Measurements from ENCODE around the gene PPP2R3B. TPM values are rescaled to one million over a fixed set of nuclear protein-coding genes. Genes with fewer than 3 reads are reported as not detected.
"Not testable (repeated sequence)": the region's sequence is repeated elsewhere in the genome, so short reads cannot be mapped to it uniquely, and the experiment has no call there.

Gene PPP2R3B
- total RNA-seq, 2 donors from 2014 or later = 20.6 to 73.2 TPM

GRCh38 chrX:386239-386767 is 404 bp downstream of the PPP2R3B start:
- peak overlapping the region; percentile 85 to 95 for H3K4me3 ChIP-seq
- no peaks in the 10 kb centered on the region for H3K27me3 ChIP-seq (replicated peaks; ENCODE audit: insufficient read depth)
- H3K9me3 ChIP-seq = no peaks in the 10 kb centered on the region
- intact Hi-C loops (cut with DNase I) = no loop called here
- no peak for DNase-seq (ENCODE audit: low spot score)
- no peaks in the 10 kb centered on the region for H3K36me3 ChIP-seq
- peak overlapping the region; percentile 99 for H3K27ac ChIP-seq
- H3K4me1 ChIP-seq (replicated peaks) = no peaks in the 10 kb centered on the region
- TF ChIP-seq POLR2AphosphoS5 (IDR thresholded peaks at IDR 0.05) = no peak
- TF ChIP-seq CTCF (IDR thresholded peaks at IDR 0.05) = no peak
- TF ChIP-seq POLR2A (IDR thresholded peaks at IDR 0.05) = no peak
- WGBS = under 1% methylated on average over 26 of the region's 57 CpGs

- H3K36me3 ChIP-seq; intact Hi-C loops (cut with DNase I); H3K4me1 ChIP-seq (replicated peaks); DNase-seq (ENCODE audit: low spot score); H3K27me3 ChIP-seq (replicated peaks; ENCODE audit: insufficient read depth); H3K27ac ChIP-seq; H3K9me3 ChIP-seq: not testable (repeated sequence)
- WGBS = 71% methylated on average over 12 of the region's 12 CpGs
- peak overlapping the region in 1 of 2 donors; percentile 85 for H3K4me3 ChIP-seq
Observed at GRCh38 chrX:385736-386135, 971 bp downstream of the PPP2R3B start.

GRCh38 chrX:384861-385260 is 1.8 kb downstream of the PPP2R3B start:
- 93% methylated on average over 9 of the region's 9 CpGs for WGBS
- H3K27ac ChIP-seq = no peak overlapping the region
- no peak for DNase-seq (ENCODE audit: low spot score)
- H3K9me3 ChIP-seq = no peaks in the 10 kb centered on the region
- intact Hi-C loops (cut with DNase I) = no loop called here
- no peaks in the 10 kb centered on the region for H3K4me1 ChIP-seq (replicated peaks)
- H3K36me3 ChIP-seq = no peaks in the 10 kb centered on the region
- no peak overlapping the region for H3K4me3 ChIP-seq
- no peaks in the 10 kb centered on the region for H3K27me3 ChIP-seq (replicated peaks; ENCODE audit: insufficient read depth)
- TF ChIP-seq POLR2A (IDR thresholded peaks at IDR 0.05) = no peak
- no peak for TF ChIP-seq CTCF (IDR thresholded peaks at IDR 0.05)
- no peak for TF ChIP-seq POLR2AphosphoS5 (IDR thresholded peaks at IDR 0.05)

- peaks cover 4% of the 10 kb centered on the region for H3K4me1 ChIP-seq (replicated peaks)
- no peaks in the 10 kb centered on the region for H3K9me3 ChIP-seq
- H3K36me3 ChIP-seq = no peaks in the 10 kb centered on the region
- H3K27ac ChIP-seq = no peak overlapping the region
- 69% methylated on average over 13 of the region's 13 CpGs for WGBS
- H3K4me3 ChIP-seq = no peak overlapping the region
- TF ChIP-seq POLR2AphosphoS5 (IDR thresholded peaks at IDR 0.05) = no peak
- DNase-seq (ENCODE audit: low spot score) = no peak
- intact Hi-C loops (cut with DNase I) = no loop called here
- no peaks in the 10 kb centered on the region for H3K27me3 ChIP-seq (replicated peaks; ENCODE audit: insufficient read depth)
Observed at GRCh38 chrX:378443-378842, 8.3 kb downstream of the PPP2R3B start.

- H3K9me3 ChIP-seq; DNase-seq (ENCODE audit: low spot score); H3K27me3 ChIP-seq (replicated peaks; ENCODE audit: insufficient read depth); intact Hi-C loops (cut with DNase I); H3K36me3 ChIP-seq; H3K27ac ChIP-seq; H3K4me1 ChIP-seq (replicated peaks); H3K4me3 ChIP-seq: not testable (repeated sequence)
- 90% methylated on average over 14 of the region's 16 CpGs for WGBS
Observed at GRCh38 chrX:376206-376605, 10.5 kb downstream of the PPP2R3B start.

- H3K9me3 ChIP-seq = no peaks in the 10 kb centered on the region
- H3K27me3 ChIP-seq (replicated peaks; ENCODE audit: insufficient read depth) = no peaks in the 10 kb centered on the region
- TF ChIP-seq POLR2A (IDR thresholded peaks at IDR 0.05) = no peak
- TF ChIP-seq CTCF (IDR thresholded peaks at IDR 0.05) = no peak
- no peak for TF ChIP-seq POLR2AphosphoS5 (IDR thresholded peaks at IDR 0.05)
- H3K27ac ChIP-seq = no peak overlapping the region
- H3K4me1 ChIP-seq (replicated peaks) = peaks cover 4% of the 10 kb centered on the region
- 73% methylated on average over 36 of the region's 38 CpGs for WGBS
- no peaks in the 10 kb centered on the region for H3K36me3 ChIP-seq
- intact Hi-C loops (cut with DNase I) = no loop called here
- H3K4me3 ChIP-seq = no peak overlapping the region
- no peak for DNase-seq (ENCODE audit: low spot score)
Observed at GRCh38 chrX:375181-376036, 11.3 kb downstream of the PPP2R3B start.
